ENCODE data around the gene HS6ST3. TPM values are rescaled to one million over a fixed set of nuclear protein-coding genes. Genes with fewer than 3 reads are reported as not detected.

HS6ST3 gene
- total and polyA plus RNA-seq, 2 of the 13 experiments (the other 11 are each of a cell fraction or from before 2014, with no cell fraction given) = not detected

DNA sequence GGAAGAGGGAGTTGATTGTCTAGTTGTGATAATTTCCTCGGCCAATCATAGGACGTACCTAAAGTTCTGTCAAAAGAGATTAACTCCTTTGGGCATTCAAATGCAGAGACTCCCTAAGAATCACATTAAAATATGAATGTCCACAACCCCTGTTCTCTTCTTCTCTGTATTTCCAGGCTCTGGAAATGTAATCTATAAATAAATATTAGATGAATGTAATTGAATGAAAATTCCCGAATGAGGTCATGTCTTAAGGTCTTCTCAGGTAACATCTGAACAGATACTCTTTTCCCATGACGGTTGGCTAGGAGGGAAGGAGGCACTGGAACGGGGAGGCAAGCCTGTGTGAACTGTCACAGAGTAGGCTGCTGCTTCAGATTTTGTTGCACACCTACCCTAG lies 759.2 kb downstream of the HS6ST3 start (continued):
- no peak for TF ChIP-seq HMG20A (CRISPR knock-in tag; IDR thresholded peaks at IDR 0.05; ENCODE audit: borderline replicate concordance)
- TF ChIP-seq DMAP1 (CRISPR knock-in tag; IDR thresholded peaks at IDR 0.05) = no peak

DNA sequence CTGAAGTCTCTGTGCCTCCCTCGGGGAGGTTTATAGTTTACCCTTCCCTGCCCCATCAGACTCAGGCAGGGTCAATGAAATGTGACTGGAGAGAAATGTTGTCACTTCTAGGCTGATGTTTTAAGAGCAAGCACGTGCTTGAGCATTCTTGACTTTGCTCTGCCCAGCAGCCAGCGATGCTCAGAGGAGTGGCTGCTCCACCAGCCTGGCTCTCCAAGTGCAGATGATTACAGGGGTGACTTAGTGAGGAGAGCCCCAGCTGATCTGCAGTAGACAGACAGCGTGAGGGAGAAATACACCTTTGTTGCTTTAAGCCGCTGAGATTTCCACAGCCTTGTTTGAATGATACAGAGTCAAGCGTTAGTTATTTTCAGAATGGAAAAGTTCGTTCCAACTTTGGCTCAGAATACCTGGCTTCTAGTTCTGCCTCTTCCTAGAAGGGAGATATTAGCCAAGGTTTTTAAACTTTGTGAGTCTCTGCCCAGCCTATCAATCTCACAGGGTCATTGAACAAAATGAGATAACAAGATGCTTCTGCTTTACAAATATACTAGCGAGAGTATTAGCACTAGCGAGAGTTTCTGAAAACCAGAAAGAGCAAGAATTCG lies 760.7 kb downstream of the HS6ST3 start:
- FAIRE-seq = no peak
- H2AFZ ChIP-seq (ENCODE audit: low read length) = no peak overlapping the region
- WGBS (ENCODE audit: low lambda C conversion rate) = 19% methylated on average over 10 of the region's 10 CpGs

More for the DNA sequence above, 760.7 kb downstream of the HS6ST3 start:
- H3K4me3 ChIP-seq (replicated peaks in 1 of 3; ENCODE audit: insufficient read depth in 1 of 3, low read depth in 2 of 3, low read length in 3 of 3) = no peak overlapping the region
- no peaks in the 10 kb centered on the region for H3K9me3 ChIP-seq (ENCODE audit: low read length)
- POLR2A ChIA-PET = no interaction called here
- TF ChIP-seq ZBTB38 (CRISPR knock-in tag; IDR thresholded peaks at IDR 0.05) (no peak), NFYC (CRISPR knock-in tag; IDR thresholded peaks at IDR 0.05) (no peak), ZNF350 (CRISPR knock-in tag; IDR thresholded peaks at IDR 0.05; ENCODE audit: borderline replicate concordance, low read depth) (no peak), ZBTB7B (CRISPR knock-in tag; IDR thresholded peaks at IDR 0.05) (no peak), SP4 (CRISPR knock-in tag; IDR thresholded peaks at IDR 0.05) (no peak), HDAC6 (IDR thresholded peaks at IDR 0.05; ENCODE audit: low read depth, low read length) (no peak), E2F2 (CRISPR knock-in tag; IDR thresholded peaks at IDR 0.05; ENCODE audit: borderline replicate concordance) (no peak), ZNF883 (CRISPR knock-in tag; IDR thresholded peaks at IDR 0.05; ENCODE audit: not compliant biosample characterization) (no peak), ZBTB26 (CRISPR knock-in tag; IDR thresholded peaks at IDR 0.05; ENCODE audit: borderline replicate concordance) (no peak), DDIT3 (CRISPR knock-in tag; IDR thresholded peaks at IDR 0.05) (no peak), ZNF142 (CRISPR knock-in tag; IDR thresholded peaks at IDR 0.05) (no peak), RBAK (CRISPR knock-in tag; IDR thresholded peaks at IDR 0.05) (no peak)
- H4K20me1 ChIP-seq (ENCODE audit: insufficient read depth, low read length) = no peaks in the 10 kb centered on the region
- no peak for ATAC-seq
- H3K36me3 ChIP-seq (replicated peaks in 1 of 2; ENCODE audit: control insufficient read depth in 1 of 2, insufficient read depth in 2 of 2, low read length in 2 of 2) = no peaks in the 10 kb centered on the region
- H3K27ac ChIP-seq (ENCODE audit: extremely low read length, insufficient read depth, low read length) = no peak overlapping the region
- H3K79me2 ChIP-seq (ENCODE audit: insufficient read depth, low read length) = no peaks in the 10 kb centered on the region
- H3K4me1 ChIP-seq (ENCODE audit: insufficient read depth, low read length) = no peaks in the 10 kb centered on the region
- peaks cover 0 to 13% of the 10 kb centered on the region in 2 experiments; a peak in 1 of 5 replicates for H3K27me3 ChIP-seq (ENCODE audit: control insufficient read depth in 1 of 2, insufficient read depth in 2 of 2, low read length in 2 of 2)
- in situ Hi-C loops (cut with HindIII; ENCODE audit: extremely low pct_ligation_motif_present, low pct_unique_long_range_greater_than_20kb) (no loop called here), intact Hi-C loops (cut with micrococcal nuclease; ENCODE audit: unreplicated experiment) (no loop called here)
- no peak overlapping the region for H3K9ac ChIP-seq (ENCODE audit: insufficient read depth, low read depth, low read length)
- no TSS peak for BruUV-seq (replicated peaks)
- no peak for DNase-seq (ENCODE audit: low spot score)
- no peak overlapping the region for H3K4me2 ChIP-seq (ENCODE audit: low read depth, low read length)
- CTCF ChIA-PET (ENCODE audit: low intra/inter-chr PET ratio, low total read pairs) = no interaction called here
